ENCODE measurements around the gene CHD6. TPM values are rescaled to one million over a fixed set of nuclear protein-coding genes. Genes with fewer than 3 reads are reported as not detected.

Gene CHD6
- total and polyA plus RNA-seq, 11 donors, result 6.5 to 52.8 (median 38.9) TPM

DNA sequence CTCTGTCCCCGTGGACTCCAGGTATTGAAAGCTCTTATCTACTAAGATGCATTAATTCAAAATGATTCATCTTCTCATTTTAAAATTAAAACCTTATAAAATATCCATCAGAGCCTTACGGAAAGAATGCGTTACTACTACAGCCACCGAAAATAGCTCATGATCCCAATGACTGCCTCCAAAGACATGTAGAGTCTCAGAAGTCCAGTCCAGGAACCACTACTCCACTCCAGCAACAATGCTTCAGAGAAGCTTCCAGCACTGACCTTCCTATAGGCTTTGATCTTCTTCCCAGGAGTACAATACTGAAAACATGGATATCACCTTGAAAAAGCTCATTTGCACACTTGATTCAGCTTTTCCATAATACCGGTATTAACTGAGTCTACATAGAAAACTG, 94.3 kb downstream of the CHD6 start:
- 82 to 91% (median 83%) methylated on average over 5 of the region's 5 CpGs for WGBS, 4 donors
- H3K27ac ChIP-seq, result no peak overlapping the region

DNA sequence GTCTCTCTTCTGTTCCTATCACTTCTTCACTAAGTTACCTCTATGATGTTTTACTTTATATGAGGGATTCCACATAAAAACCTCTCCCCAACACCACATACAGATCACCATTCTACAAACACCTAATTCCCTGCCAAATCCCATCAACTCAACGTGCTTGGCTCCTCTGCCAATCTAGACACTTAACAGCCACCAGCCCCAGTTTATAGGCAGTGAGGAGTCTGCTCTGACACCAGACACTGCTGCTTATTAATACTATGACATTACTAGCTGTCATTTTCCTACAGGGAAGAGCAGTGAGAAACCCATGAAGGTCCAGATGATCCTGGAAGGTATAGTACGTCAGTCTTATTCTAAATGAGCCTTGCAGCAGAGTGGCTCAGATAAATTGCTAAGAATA, 104.3 kb downstream of the CHD6 start:
- Histone ChIP-seq H3K27me3 (no peaks in the 10 kb centered on the region), H3K27ac (no peak overlapping the region), H3K36me3 (peaks cover 0 to 34% (median 21%) of the 10 kb centered on the region in 9 donors), H3K9me3 (no peaks in the 10 kb centered on the region), H3K4me1 (peaks cover 0 to 60% (median 30%) of the 10 kb centered on the region in 12 donors), H3K4me3 (no peak overlapping the region)
- no peak for DNase-seq
- intact Hi-C loops (cut with DNase I), result loop anchor here in 6 of 10 donors (2.0 to 10.0 kb wide), 5 partner anchors 95 to 181 kb away; partner anchors contain the start of gene CHD6 (in 3 of the 6)
- WGBS, 4 donors, result 50 to 74% (median 65%) methylated on average over 2 of the region's 2 CpGs
- TF ChIP-seq, protein P1, sequence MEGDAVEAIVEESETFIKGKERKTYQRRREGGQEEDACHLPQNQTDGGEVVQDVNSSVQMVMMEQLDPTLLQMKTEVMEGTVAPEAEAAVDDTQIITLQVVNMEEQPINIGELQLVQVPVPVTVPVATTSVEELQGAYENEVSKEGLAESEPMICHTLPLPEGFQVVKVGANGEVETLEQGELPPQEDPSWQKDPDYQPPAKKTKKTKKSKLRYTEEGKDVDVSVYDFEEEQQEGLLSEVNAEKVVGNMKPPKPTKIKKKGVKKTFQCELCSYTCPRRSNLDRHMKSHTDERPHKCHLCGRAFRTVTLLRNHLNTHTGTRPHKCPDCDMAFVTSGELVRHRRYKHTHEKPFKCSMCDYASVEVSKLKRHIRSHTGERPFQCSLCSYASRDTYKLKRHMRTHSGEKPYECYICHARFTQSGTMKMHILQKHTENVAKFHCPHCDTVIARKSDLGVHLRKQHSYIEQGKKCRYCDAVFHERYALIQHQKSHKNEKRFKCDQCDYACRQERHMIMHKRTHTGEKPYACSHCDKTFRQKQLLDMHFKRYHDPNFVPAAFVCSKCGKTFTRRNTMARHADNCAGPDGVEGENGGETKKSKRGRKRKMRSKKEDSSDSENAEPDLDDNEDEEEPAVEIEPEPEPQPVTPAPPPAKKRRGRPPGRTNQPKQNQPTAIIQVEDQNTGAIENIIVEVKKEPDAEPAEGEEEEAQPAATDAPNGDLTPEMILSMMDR (IDR thresholded peaks at IDR 0.05), result no peak
- TF ChIP-seq POLR2A (IDR thresholded peaks at IDR 0.05), result no peak
- peak in 3 of 4 donors; percentile 15 to 58 (median 31) for ATAC-seq

More for the DNA sequence above, 94.3 kb downstream of the CHD6 start:
- intact Hi-C loops (cut with DNase I), result no loop called here
- H3K4me1 ChIP-seq, result peaks cover 5 to 35% (median 25%) of the 10 kb centered on the region in 12 donors
- DNase-seq (no peak), ATAC-seq (peak in 1 of 4 donors; percentile 37)
- H3K4me3 ChIP-seq, result no peak overlapping the region
- no peaks in the 10 kb centered on the region for H3K9me3 ChIP-seq
- peaks cover 0 to 13% (median 0%) of the 10 kb centered on the region in 9 donors for H3K36me3 ChIP-seq
- no peak for TF ChIP-seq POLR2A (IDR thresholded peaks at IDR 0.05)
- TF ChIP-seq, protein P1 (IDR thresholded peaks at IDR 0.05), result no peak
- H3K27me3 ChIP-seq, result no peaks in the 10 kb centered on the region

DNA sequence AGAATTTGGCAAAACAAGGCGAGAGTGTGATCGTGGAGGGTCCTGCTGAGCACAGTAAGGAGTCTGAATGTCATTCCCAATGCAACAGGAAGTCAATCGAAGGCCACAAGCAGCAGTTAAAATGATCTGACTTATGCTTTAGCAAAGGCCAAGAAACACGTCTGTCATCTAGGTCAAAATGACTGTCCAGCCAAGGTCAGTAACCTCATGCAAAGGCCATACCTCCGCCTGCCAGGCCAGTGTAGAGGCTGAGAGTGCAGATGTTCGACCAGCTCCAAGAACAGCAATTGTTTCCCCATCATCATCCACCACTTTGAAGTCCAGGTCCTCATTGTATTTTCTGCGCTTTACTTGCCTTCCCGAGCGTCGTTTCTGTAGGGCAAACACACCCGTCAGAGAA, 105.6 kb downstream of the CHD6 start:
- Histone ChIP-seq H3K27me3 (no peaks in the 10 kb centered on the region), H3K4me1 (peaks cover 0 to 67% (median 39%) of the 10 kb centered on the region in 12 donors), H3K4me3 (no peak overlapping the region), H3K36me3 (peaks cover 0 to 34% (median 17%) of the 10 kb centered on the region in 9 donors), H3K27ac (no peak overlapping the region), H3K9me3 (no peaks in the 10 kb centered on the region)
- intact Hi-C loops (cut with DNase I), result loop anchor here in 5 of 10 donors (5.0 to 10.0 kb wide), 4 partner anchors 102 to 182 kb away; partner anchors contain the start of gene CHD6 (in 3 of the 5)
- DNase-seq (no peak), ATAC-seq (no peak)
- WGBS, 4 donors, result 77 to 82% (median 80%) methylated on average over 11 of the region's 11 CpGs
- TF ChIP-seq, protein P1 (IDR thresholded peaks at IDR 0.05), result no peak
- TF ChIP-seq POLR2A (IDR thresholded peaks at IDR 0.05), result no peak

DNA sequence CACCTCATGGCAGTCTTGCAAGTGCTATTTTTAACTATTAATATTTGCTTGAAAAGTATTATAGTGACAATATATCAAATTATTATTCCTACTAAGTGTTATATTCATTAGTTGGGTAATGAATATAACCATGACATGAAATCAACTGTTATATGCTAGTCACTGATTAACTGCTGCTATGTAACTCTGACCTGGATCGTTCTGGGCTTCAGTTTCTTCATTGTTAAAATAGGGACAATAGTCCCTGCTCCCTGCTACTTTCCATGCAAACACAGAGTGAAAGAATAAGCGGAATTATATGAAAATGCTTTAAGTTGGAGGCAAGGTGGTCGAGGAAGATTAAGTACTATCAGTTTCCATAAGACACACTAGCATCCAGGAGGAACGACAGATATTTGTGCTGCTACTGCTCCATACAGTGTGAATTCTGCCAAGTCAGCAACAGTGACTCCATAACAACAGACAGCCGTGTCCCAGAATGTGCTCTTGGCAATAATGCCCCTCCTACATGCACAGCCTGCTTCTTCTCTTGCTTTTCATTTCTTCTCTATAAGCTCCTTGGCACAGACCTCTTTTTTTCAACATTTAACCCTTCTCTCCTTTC, 107.2 kb downstream of the CHD6 start:
- Histone ChIP-seq H3K36me3 (peaks cover 0 to 34% (median 17%) of the 10 kb centered on the region in 9 donors), H3K27me3 (no peaks in the 10 kb centered on the region), H3K4me1 (peaks cover 0 to 73% (median 39%) of the 10 kb centered on the region in 12 donors), H3K4me3 (no peak overlapping the region), H3K27ac (peak overlapping the region in 5 of 12 donors; percentile 13 to 75 (median 38)), H3K9me3 (no peaks in the 10 kb centered on the region)
- DNase-seq, result no peak
- intact Hi-C loops (cut with DNase I), result loop anchor here in 5 of 10 donors (5.0 to 10.0 kb wide), 4 partner anchors 104 to 184 kb away; partner anchors contain the start of gene CHD6 (in 3 of the 5)
- TF ChIP-seq POLR2A (IDR thresholded peaks at IDR 0.05), result no peak
- TF ChIP-seq, protein P1 (IDR thresholded peaks at IDR 0.05), result no peak
- 63 to 75% (median 66%) methylated on average over 5 of the region's 5 CpGs for WGBS, 4 donors
- ATAC-seq, result no peak

Data from heart left ventricle (tissue), 16 donors.